Mucosa of descending colon (tissue), 3 donors: ENCODE results near the gene SPTBN1. TPM values are rescaled to one million over a fixed set of nuclear protein-coding genes. Genes with fewer than 3 reads are reported as not detected.
A peak's percentile ranks its signal among the peaks of the same experiment; 100 is the strongest.

Experiments
- ATAC-seq: fragments of 200-7000 bp; cut with Tn5 transposase; one replicate; pipeline ENCODE4 v1.9.1; 2020; ENCODE audit warnings: mild to moderate bottlenecking, moderate library complexity
- DNase-seq, 3 donors: peaks; one replicate each; pipeline ENCODE4 v3.0.0-alpha.2; 2020
- H3K36me3 ChIP-seq: fragments of 200-600 bp; one replicate; pipeline ENCODE4 v1.8.0; 2021; ENCODE audit warnings: low read depth, mild to moderate bottlenecking
- H3K4me1 ChIP-seq: fragments of 200-600 bp; one replicate; pipeline ENCODE4 v1.8.0; 2021; ENCODE audit warnings: low read depth, mild to moderate bottlenecking
- H3K4me3 ChIP-seq: fragments of 200-600 bp; one replicate; pipeline ENCODE4 v1.8.0; 2021; ENCODE audit warnings: mild to moderate bottlenecking
- H3K9me3 ChIP-seq: fragments of 200-600 bp; one replicate; pipeline ENCODE4 v1.8.0; 2021; ENCODE audit warnings: mild to moderate bottlenecking
- CTCF ChIP-seq: fragments of 200-600 bp; IDR thresholded peaks from one replicate; pipeline ENCODE4 v1.8.0; 2022; ENCODE audit warnings: antibody characterized with exemption, mild to moderate bottlenecking
- intact Hi-C, 2 donors: fragments of 100-400 bp; cut with DNase I in 1 of 2; cut with micrococcal nuclease in 1 of 2; formaldehyde crosslinking; loops; one replicate each; pipeline versions ENCODE4 v1.11.0 to v1.11.1; 2022; cut with DNase I, micrococcal nuclease
- total RNA-seq, 3 donors: library from RNA; stranded (reverse); fragmentation: NEBNext Ultra II Directional in 2 of 3; extraction: Animal tissue kit (Norgen Biotek cat#: 25700) in 2 of 3; gene quantifications; one replicate each; pipeline versions ENCODE4 v1.2.1 to v1.2.4, GENCODE V29; 2021 to 2023
- donor health status: DM: no; HTN: no; CAD: no; lungs with moderate emphysema.
- donor health status: DM: no; HTN: no; CAD: no.
- donor health status: DM: no; HTN: yes; CAD: no.

Gene SPTBN1
- total RNA-seq, 3 donors from 2014 or later = 237 to 396 (median 392) TPM

GRCh38 chr2:54639609-54640008 is 183.5 kb downstream of the SPTBN1 start:
- no peaks in the 10 kb centered on the region for H3K9me3 ChIP-seq
- intact Hi-C loops = no loop called here
- ATAC-seq (no peak), DNase-seq (no peak)
- H3K4me3 ChIP-seq = no peak overlapping the region
- peaks cover 8% of the 10 kb centered on the region for H3K36me3 ChIP-seq
- H3K4me1 ChIP-seq = no peaks in the 10 kb centered on the region
- TF ChIP-seq CTCF = no peak

- no peak for DNase-seq
- intact Hi-C loops = no loop called here
- no peak for ATAC-seq
- no peaks in the 10 kb centered on the region for H3K9me3 ChIP-seq
- no peak overlapping the region for H3K4me3 ChIP-seq
- H3K36me3 ChIP-seq = peaks cover 14% of the 10 kb centered on the region
- no peaks in the 10 kb centered on the region for H3K4me1 ChIP-seq
- no peak for TF ChIP-seq CTCF
Measured at GRCh38 chr2:54640834-54641540, 184.9 kb downstream of the SPTBN1 start.

GRCh38 chr2:54641988-54642387 is 185.9 kb downstream of the SPTBN1 start:
- Histone ChIP-seq H3K4me1 (no peaks in the 10 kb centered on the region), H3K9me3 (no peaks in the 10 kb centered on the region), H3K36me3 (peaks cover 22% of the 10 kb centered on the region)

GRCh38 chr2:54642677-54643430 is 186.7 kb downstream of the SPTBN1 start:
- Histone ChIP-seq H3K9me3 (no peaks in the 10 kb centered on the region), H3K4me3 (no peak overlapping the region), H3K4me1 (no peaks in the 10 kb centered on the region), H3K36me3 (peaks cover 29% of the 10 kb centered on the region)
- intact Hi-C loops = no loop called here
- DNase-seq (no peak), ATAC-seq (peak; percentile 47)
- no peak for TF ChIP-seq CTCF

More at GRCh38 chr2:54641988-54642387, 185.9 kb downstream of the SPTBN1 start:
- DNase-seq = no peak
- H3K4me3 ChIP-seq = no peak overlapping the region
- intact Hi-C loops = no loop called here
- no peak for ATAC-seq
- no peak for TF ChIP-seq CTCF

DNA sequence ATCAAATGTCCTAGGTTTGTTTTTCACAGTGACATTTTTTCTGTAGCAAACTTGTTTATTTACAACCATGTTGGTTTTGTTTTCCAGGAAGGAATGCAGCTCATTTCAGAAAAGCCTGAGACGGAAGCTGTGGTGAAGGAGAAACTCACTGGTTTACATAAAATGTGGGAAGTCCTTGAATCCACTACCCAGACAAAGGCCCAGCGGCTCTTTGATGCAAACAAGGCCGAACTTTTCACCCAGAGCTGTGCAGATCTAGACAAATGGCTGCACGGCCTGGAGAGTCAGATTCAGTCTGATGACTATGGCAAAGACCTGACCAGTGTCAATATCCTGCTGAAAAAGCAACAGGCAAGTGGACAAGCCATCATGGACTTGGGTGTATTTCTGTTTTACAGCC is 188.1 kb downstream of the SPTBN1 start:
- no peaks in the 10 kb centered on the region for H3K4me1 ChIP-seq
- H3K4me3 ChIP-seq = no peak overlapping the region
- H3K9me3 ChIP-seq = no peaks in the 10 kb centered on the region
- ATAC-seq (no peak), DNase-seq (no peak)
- intact Hi-C loops = no loop called here
- H3K36me3 ChIP-seq = peaks cover 33% of the 10 kb centered on the region
- TF ChIP-seq CTCF = no peak
